Measurements from ENCODE around the gene FILIP1L.
A peak's percentile ranks its signal among the peaks of the same experiment; 100 is the strongest.
"Not testable (repeated sequence)": the region's sequence is repeated elsewhere in the genome, so short reads cannot be mapped to it uniquely, and the experiment has no call there.

FILIP1L gene

DNA sequence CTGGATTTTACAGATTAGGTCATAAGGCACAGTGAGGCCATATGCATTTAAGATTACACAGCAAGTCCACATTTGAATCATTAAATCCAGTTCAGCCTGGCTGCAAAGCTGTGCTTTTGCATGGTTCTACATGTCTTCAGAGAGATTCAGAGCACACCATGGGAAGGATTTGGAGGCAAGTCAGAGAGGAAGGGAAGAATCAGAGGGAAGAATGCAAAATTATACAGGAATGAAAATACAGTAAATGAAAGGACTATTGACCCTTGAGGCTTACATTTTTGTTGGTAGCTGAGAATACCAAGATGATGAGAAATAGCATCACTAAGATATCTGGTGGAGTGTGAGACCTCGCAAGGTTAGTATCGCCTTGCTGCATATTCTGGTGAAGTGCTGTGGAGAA is 13.9 kb downstream of the FILIP1L start:
- Mint-ChIP-seq H3K36me3 (ENCODE audit: low read depth) (peaks cover 21% of the 10 kb centered on the region), H3K27ac (no peak overlapping the region), H3K4me3 (no peak overlapping the region), H3K27me3 (ENCODE audit: low read depth) (no peaks in the 10 kb centered on the region), H3K4me1 (ENCODE audit: low read depth) (peaks cover 38% of the 10 kb centered on the region), H3K9me3 (peaks cover 3% of the 10 kb centered on the region)
- DNase-seq (ENCODE audit: low spot score), result no peak

DNA sequence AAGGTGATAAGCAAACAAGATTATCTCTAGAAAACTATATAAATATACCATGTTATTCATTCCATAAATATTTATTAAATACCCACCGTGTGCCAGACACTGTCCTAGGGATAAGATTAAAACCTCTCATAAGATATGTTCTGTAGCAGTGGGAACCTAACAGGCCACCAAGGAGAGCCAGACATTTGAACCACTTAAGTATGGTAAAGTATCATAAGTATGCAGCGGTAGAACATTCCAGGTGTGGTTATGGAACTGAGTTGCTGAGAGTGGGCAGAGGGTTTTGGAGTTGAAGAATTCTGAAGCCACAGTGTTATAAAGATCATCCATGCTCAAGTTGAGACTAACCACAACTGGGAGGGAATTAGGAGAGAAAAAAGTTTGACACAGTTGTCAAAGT is 14.7 kb downstream of the FILIP1L start:
- Mint-ChIP-seq H3K36me3 (ENCODE audit: low read depth) (peaks cover 16% of the 10 kb centered on the region), H3K4me1 (ENCODE audit: low read depth) (peaks cover 30% of the 10 kb centered on the region), H3K4me3 (no peak overlapping the region), H3K9me3 (peaks cover 3% of the 10 kb centered on the region), H3K27me3 (ENCODE audit: low read depth) (no peaks in the 10 kb centered on the region), H3K27ac (no peak overlapping the region)
- no peak for DNase-seq (ENCODE audit: low spot score)

DNA sequence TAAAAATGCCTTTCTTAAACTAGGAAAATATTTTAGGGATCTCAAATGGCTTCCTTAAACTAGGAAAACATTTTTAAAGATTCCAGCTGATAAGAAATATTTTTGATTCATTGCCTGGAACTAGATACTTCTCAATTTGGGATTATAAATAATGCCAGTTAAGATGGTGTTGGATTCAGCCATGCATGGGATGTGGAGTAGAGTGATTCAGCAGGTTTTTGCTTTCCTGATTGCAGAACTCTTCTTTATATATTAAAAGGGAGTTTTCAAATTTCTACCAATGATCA is 15.6 kb downstream of the FILIP1L start:
- Mint-ChIP-seq H3K36me3 (ENCODE audit: low read depth) (peaks cover 9% of the 10 kb centered on the region), H3K27ac (no peak overlapping the region), H3K4me1 (ENCODE audit: low read depth) (peaks cover 27% of the 10 kb centered on the region), H3K4me3 (no peak overlapping the region), H3K27me3 (ENCODE audit: low read depth) (no peaks in the 10 kb centered on the region), H3K9me3 (peaks cover 3% of the 10 kb centered on the region)
- no peak for DNase-seq (ENCODE audit: low spot score)

DNA sequence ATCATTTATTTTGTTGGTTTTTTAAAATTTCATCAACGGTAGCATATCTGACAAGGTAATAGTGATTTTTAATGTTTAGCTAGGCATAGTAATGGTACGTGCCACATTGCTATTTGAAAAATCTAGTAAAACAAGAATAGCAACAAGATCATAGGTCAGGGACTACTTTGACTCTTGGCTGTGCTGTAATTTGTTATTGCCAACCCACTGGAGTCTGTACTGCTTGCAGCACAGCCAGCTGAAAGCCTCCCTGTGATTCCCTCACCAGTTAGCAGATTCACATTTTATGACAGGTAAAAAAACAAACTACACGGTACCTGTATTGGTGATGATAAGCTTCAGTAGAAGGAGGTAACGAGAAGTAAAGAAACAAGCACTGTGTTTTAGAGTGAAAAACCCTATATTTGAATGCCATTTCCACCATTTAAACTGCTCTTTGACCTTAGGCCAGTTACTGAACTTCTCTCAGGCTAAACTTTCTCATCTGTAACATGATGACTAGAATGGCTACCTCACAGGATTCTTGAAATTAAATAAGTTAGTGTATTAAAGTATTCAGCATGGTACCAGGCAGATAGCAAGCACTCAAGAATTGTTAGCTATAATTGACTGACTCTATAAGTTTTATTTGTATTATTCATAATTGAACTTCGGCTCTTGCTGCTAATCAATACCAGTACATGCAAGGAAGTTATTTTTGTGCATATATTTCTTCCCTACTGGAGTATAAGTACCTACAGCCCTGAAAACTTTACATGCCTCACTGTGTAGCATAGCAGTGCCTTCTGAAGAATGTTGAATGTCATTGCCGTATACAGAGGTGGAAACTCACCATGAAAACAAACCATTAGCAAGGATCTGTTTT is 16.1 kb downstream of the FILIP1L start:
- peaks cover 9% of the 10 kb centered on the region for H3K36me3 Mint-ChIP-seq (ENCODE audit: low read depth)
- H3K4me1 Mint-ChIP-seq (ENCODE audit: low read depth), result peaks cover 24% of the 10 kb centered on the region
- peaks cover 3% of the 10 kb centered on the region for H3K9me3 Mint-ChIP-seq
- H3K4me3 Mint-ChIP-seq, result no peak overlapping the region
- no peak for DNase-seq (ENCODE audit: low spot score)
- H3K27ac Mint-ChIP-seq, result no peak overlapping the region
- H3K27me3 Mint-ChIP-seq (ENCODE audit: low read depth), result no peaks in the 10 kb centered on the region

DNA sequence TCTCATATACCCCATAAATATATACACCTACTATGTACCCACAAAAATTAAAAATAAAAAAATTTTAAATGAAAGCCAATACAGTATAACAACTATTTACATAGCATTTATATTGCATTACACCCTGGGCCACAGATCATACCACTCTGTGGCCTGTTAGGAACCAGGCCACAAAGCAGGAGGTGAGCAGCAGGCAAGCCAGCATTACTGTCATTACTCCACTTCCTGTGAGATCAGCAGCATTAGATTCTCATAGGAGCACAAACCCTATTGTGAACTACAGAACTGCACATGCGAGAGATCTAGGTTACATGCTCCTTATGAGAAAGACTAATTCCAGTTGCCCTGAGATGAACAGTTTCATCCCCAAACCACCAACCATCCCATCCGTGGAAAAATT is 17.4 kb downstream of the FILIP1L start:
- Mint-ChIP-seq H3K9me3 (peaks cover 3% of the 10 kb centered on the region), H3K4me3 (no peak overlapping the region), H3K27ac (no peak overlapping the region), H3K36me3 (ENCODE audit: low read depth) (peaks cover 2% of the 10 kb centered on the region), H3K4me1 (ENCODE audit: low read depth) (peaks cover 20% of the 10 kb centered on the region), H3K27me3 (ENCODE audit: low read depth) (no peaks in the 10 kb centered on the region)
- DNase-seq (ENCODE audit: low spot score), result no peak

DNA sequence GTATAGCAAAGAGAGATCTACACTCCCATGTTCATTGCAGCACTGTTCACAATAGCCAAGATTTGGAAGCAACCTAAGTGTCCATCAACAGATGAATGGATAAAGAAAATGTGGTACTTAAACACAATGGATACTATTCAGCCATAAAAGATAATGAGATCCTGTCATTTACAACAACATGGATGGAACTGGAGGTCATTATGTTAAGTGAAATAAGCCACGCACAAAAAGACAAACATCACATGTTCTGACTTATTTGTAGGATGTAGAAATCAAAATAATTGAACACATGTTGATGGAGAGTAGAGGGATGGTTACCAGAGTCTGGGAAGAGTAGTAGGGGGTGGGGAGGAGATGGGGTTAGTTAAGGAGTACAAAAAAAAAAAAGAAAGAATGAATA is 18.0 kb downstream of the FILIP1L start:
- H3K36me3 Mint-ChIP-seq (ENCODE audit: low read depth); H3K9me3 Mint-ChIP-seq; DNase-seq (ENCODE audit: low spot score); H3K4me3 Mint-ChIP-seq; H3K27ac Mint-ChIP-seq; H3K27me3 Mint-ChIP-seq (ENCODE audit: low read depth): not testable (repeated sequence)
- H3K4me1 Mint-ChIP-seq (ENCODE audit: low read depth), result peaks cover 20% of the 10 kb centered on the region

DNA sequence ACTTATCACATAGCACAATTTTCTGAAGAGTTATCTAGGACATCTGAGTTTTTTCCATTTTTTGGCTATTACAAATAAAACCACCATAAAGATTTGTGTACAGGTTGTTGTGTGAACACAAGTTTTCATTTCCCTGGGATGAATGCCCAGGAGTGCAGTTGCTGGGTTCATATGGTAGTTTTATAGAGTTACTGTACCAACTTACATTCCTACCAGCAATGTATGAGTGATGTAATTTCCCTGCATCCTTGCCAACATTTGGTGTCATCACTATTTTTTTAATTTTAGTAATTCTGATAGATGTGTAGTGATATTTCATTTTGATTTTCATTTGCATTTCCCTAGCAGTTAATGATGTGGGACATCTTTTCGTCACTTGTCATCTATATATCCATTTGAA is 20.5 kb downstream of the FILIP1L start:
- Mint-ChIP-seq H3K9me3 (no peaks in the 10 kb centered on the region), H3K4me3 (no peak overlapping the region), H3K36me3 (ENCODE audit: low read depth) (peaks cover under 1% of the 10 kb centered on the region), H3K4me1 (ENCODE audit: low read depth) (peaks cover 38% of the 10 kb centered on the region), H3K27me3 (ENCODE audit: low read depth) (no peaks in the 10 kb centered on the region), H3K27ac (no peak overlapping the region)
- DNase-seq (ENCODE audit: low spot score), result no peak

DNA sequence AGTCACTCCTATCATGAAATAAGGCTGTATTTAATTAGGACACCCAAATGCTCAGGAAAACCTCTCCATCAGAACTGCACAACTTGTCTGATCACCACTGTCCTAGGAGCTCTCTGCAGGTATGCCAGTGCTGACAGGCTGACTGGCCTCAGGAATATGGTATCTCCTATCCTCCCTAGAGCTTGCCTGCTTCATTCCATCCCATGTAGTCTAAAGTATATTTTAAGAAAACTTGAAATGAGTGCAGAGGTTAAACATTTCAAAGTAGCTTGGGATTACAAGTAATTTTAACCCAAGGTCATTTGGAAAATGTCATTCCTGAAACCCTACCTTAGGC is 23.7 kb downstream of the FILIP1L start:
- no peak overlapping the region for H3K27ac Mint-ChIP-seq
- H3K4me1 Mint-ChIP-seq (ENCODE audit: low read depth), result peaks cover 42% of the 10 kb centered on the region
- H3K36me3 Mint-ChIP-seq (ENCODE audit: low read depth), result peaks cover 6% of the 10 kb centered on the region
- H3K4me3 Mint-ChIP-seq, result no peak overlapping the region
- peaks cover 3% of the 10 kb centered on the region for H3K27me3 Mint-ChIP-seq (ENCODE audit: low read depth)
- no peaks in the 10 kb centered on the region for H3K9me3 Mint-ChIP-seq
- DNase-seq (ENCODE audit: low spot score), result no peak

DNA sequence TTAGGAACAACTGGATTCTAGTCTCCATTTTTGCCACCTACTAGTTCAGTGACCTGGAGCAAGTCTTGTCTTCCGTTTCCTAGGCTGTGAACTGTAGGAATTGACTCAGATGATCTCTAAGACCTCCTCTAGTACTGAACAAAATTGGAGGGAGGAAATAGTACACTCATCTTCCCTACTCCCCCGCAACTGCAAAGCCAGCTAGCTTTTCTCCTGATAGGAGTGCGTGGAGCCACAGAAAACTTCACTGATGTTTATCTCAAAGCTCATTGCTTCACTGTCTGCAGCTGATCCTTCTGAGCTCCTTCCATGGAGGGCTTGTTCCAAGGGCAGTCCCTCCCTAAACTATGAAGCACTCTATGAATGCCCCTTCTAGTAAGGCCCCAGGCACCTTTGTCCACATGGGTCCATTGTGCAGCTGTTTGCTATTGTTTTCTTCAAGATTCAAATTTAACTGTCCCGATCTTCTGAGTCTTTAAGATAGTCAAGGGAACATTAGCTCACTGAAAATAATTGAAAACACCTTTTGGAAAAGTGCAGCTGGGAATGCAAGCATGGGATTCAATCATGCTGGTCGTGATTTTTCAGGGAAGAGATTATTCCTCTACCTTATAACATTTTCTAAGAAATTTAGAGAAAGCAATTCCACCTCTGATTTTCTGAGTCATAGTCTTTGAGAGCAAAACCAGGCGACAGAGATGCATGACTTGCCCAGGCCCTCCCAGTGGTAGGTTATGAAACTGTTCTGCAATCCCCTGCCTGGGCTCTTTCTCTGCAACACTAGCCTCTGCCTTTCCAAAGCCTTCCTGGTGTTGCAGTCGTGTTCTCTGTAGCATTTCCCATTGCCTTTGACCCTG is 24.3 kb downstream of the FILIP1L start:
- H3K27me3 Mint-ChIP-seq (ENCODE audit: low read depth), result peaks cover 3% of the 10 kb centered on the region
- no peaks in the 10 kb centered on the region for H3K9me3 Mint-ChIP-seq
- DNase-seq (ENCODE audit: low spot score), result peak; percentile 51
- H3K27ac Mint-ChIP-seq, result no peak overlapping the region
- peaks cover 43% of the 10 kb centered on the region for H3K4me1 Mint-ChIP-seq (ENCODE audit: low read depth)
- peaks cover 6% of the 10 kb centered on the region for H3K36me3 Mint-ChIP-seq (ENCODE audit: low read depth)
- peak overlapping the region; percentile 65 for H3K4me3 Mint-ChIP-seq

DNA sequence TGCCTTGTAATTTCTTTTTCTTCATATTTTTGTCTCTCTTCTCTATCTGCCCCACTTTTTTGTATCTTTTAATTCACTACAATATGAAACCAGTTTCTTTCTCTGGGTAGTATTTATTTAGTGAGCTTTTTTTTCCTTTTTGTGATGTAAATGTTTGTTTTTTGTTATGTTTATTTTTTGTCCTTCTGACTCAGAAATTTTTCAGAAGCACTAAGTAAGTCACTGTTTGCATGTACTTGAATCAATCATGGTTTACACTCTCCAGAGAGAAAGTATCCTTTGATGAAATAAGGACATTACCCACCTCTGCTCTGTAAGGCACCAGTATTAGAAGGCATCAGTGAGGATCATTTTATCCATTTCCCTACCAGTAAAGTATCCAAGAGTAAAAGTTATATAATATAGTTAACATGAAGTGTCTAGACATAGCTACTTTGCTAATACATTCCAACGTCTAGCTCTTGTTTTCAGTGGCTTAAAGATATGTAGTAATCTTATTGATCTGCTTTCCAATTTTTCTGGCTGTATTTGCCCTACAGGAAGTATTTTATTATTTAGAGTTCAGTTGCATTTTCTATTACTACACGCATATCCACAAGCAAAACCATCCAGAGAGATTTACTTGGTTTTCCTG is 25.4 kb downstream of the FILIP1L start:
- H3K9me3 Mint-ChIP-seq, result no peaks in the 10 kb centered on the region
- H3K27me3 Mint-ChIP-seq (ENCODE audit: low read depth), result peaks cover 3% of the 10 kb centered on the region
- no peak for DNase-seq (ENCODE audit: low spot score)
- peak overlapping the region; percentile 17 for H3K27ac Mint-ChIP-seq
- H3K36me3 Mint-ChIP-seq (ENCODE audit: low read depth), result peaks cover 6% of the 10 kb centered on the region
- peaks cover 40% of the 10 kb centered on the region for H3K4me1 Mint-ChIP-seq (ENCODE audit: low read depth)
- peak overlapping the region; percentile 2 for H3K4me3 Mint-ChIP-seq

DNA sequence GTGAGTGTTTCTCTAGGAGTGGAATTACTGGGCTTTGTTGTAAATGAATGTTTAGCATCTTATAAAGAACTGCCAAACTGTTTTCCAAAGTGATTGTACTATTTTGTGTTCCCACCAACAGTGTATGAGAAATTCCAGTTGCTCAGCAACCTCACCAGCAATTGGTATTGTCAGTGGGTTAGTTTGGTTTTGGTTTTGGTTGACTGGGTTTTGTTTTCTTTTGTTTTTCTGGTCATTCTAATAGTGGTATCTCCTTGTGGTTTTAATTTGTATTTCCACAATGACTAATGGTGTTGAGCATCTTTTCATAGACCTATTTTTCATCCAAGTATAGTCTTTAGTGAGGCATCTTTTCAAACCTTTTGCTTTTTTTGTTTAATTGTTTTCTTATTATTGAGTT is 27.1 kb downstream of the FILIP1L start:
- H3K27ac Mint-ChIP-seq, result peak overlapping the region; percentile 23
- H3K27me3 Mint-ChIP-seq (ENCODE audit: low read depth), result peaks cover 3% of the 10 kb centered on the region
- peak; percentile 34 for DNase-seq (ENCODE audit: low spot score)
- H3K4me1 Mint-ChIP-seq (ENCODE audit: low read depth), result peaks cover 49% of the 10 kb centered on the region
- peaks cover 13% of the 10 kb centered on the region for H3K36me3 Mint-ChIP-seq (ENCODE audit: low read depth)
- H3K9me3 Mint-ChIP-seq, result no peaks in the 10 kb centered on the region
- H3K4me3 Mint-ChIP-seq, result peak overlapping the region; percentile 2

DNA sequence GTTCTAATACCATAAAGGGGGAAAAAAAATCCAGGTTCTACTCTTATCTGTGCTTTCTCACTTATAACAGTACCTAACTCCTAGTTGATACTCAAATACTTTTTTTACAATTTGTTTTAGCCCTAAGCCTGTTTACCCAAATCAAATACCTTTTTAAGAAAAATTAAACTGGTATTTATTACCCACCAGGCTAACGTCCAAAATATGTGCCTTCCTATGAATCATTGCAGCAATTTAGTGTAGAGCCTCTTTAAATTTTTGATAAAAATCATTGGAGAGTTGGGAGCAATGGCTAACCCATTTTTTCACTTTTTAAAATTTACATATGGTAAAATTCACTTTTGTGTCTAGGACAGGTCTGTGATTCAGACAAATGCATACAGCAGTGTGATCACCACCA is 27.9 kb downstream of the FILIP1L start:
- no peak for DNase-seq (ENCODE audit: low spot score)
- peaks cover 53% of the 10 kb centered on the region for H3K4me1 Mint-ChIP-seq (ENCODE audit: low read depth)
- peaks cover 14% of the 10 kb centered on the region for H3K36me3 Mint-ChIP-seq (ENCODE audit: low read depth)
- peaks cover 3% of the 10 kb centered on the region for H3K27me3 Mint-ChIP-seq (ENCODE audit: low read depth)
- no peaks in the 10 kb centered on the region for H3K9me3 Mint-ChIP-seq
- H3K27ac Mint-ChIP-seq, result no peak overlapping the region
- H3K4me3 Mint-ChIP-seq, result no peak overlapping the region

DNA sequence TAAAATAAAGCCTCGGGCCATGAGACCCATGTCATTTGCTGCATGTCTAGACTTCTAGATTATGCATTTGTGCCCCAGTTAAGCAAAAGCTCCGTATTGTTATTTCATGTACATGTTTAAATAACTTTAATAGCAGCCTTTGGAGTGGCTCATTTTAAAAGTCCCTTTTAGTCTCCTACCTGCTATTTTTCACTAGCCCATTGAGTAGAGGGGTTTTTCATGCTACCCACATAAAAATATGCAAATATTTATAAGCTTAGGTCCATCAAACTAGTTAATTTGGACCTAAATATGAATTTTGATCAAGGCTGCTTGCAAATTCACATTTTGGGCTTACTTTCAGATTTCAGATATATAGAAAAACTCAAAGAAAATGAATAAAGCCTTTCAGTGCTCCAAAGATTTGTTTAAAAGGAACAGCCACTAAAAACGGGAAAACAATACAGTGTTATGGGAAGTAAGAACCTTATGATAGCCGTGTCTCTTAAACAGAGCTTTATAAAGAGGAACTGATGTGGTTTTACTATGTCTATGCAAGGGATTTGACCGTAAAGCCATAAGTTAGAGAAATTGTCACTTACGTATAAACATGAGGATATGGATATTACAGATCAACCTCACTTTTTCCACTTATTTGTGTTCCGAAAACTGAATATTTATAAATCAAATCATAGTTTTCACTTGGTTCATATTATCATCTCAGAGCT is 30.0 kb downstream of the FILIP1L start:
- Mint-ChIP-seq H3K9me3 (no peaks in the 10 kb centered on the region), H3K4me3 (no peak overlapping the region), H3K27me3 (ENCODE audit: low read depth) (peaks cover 3% of the 10 kb centered on the region), H3K36me3 (ENCODE audit: low read depth) (peaks cover 24% of the 10 kb centered on the region), H3K27ac (no peak overlapping the region), H3K4me1 (ENCODE audit: low read depth) (peaks cover 38% of the 10 kb centered on the region)
- DNase-seq (ENCODE audit: low spot score), result no peak

DNA sequence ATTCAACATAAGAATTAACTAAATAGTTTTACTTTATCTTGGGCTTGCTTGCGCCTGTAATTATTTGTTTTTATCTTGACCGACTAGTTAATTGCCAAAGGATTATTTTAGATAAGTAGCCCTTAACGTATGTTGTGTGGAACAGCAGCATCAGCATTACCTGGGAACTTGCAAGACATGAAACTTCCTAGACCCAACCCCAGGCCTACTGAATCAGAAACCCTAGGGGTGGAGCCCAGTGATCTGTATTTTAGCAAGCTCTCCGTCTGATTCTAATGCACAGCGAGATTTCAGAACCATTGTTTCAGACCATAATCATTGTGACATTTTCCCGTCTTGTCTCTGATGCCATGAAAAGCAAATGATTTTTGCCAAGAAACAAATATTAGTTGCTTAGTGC is 31.1 kb downstream of the FILIP1L start:
- H3K4me1 Mint-ChIP-seq (ENCODE audit: low read depth), result peaks cover 30% of the 10 kb centered on the region
- H3K36me3 Mint-ChIP-seq (ENCODE audit: low read depth), result peaks cover 21% of the 10 kb centered on the region
- no peak for DNase-seq (ENCODE audit: low spot score)
- no peaks in the 10 kb centered on the region for H3K9me3 Mint-ChIP-seq
- no peak overlapping the region for H3K4me3 Mint-ChIP-seq
- peak overlapping the region; percentile 29 for H3K27ac Mint-ChIP-seq
- peaks cover 3% of the 10 kb centered on the region for H3K27me3 Mint-ChIP-seq (ENCODE audit: low read depth)

Measured in T-helper 2 cell treated with Interferon-gamma antibody and Interleukin-4, amounts not matched to agents 5 μg/mL and 100 μg/mL, for 36 hours (primary cell).